ENCODE results near the gene PLS1. TPM values are rescaled to one million over a fixed set of nuclear protein-coding genes. Genes with fewer than 3 reads are reported as not detected.

The PLS1 gene
- total and polyA plus RNA-seq, 2 of the 8 experiments (the other 6 are each of a cell fraction or from before 2014, with no cell fraction given): 18.7 to 44.7 TPM

DNA sequence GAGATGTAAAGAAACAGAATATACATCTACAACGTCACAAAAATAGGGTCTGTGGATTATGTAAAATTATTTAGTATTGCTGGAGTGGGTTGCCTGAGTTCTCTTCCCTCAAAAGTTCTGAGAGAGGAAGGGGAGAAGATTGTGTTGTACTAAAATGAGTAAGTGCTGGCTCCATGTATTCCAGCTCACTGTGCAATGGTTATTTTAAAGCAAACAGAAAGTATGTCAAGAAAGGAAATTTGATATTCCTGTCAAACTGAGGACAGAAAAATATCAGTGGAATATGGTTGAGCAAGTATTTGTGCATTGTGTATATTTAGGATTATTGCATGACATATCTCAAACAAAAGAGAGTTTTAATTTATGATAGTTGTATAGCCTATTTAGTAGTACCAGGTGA is 129.8 kb downstream of the PLS1 start:
- Histone ChIP-seq H4K20me1 (replicated peaks in 1 of 2; ENCODE audit: control insufficient read depth in 1 of 2, insufficient read depth in 2 of 2, low read length in 2 of 2) (peaks cover 0 to 1% of the 10 kb centered on the region in 2 experiments), H3K18ac (ENCODE audit: extremely low read depth, low read length) (no peak overlapping the region), H3K56ac (replicated peaks; ENCODE audit: insufficient read length, low read depth, low read length) (no peak overlapping the region), H2AFZ (ENCODE audit: low read length) (no peak overlapping the region), H3K4me1 (replicated peaks in 1 of 4; ENCODE audit: control insufficient read depth in 3 of 4, insufficient read depth in 4 of 4, low read length in 3 of 4) (0 out of 7 replicates have a peak, but pooled peaks cover 0 to 2% (median 0%) of the 10 kb centered on the region in 4 experiments), H3K9me3 (ENCODE audit: insufficient read depth in 2 of 2, low read depth in 1 of 2, low read length in 1 of 2) (no peaks in the 10 kb centered on the region), H4K91ac (replicated peaks; ENCODE audit: insufficient read length, low read length) (no peak overlapping the region), H3K79me1 (ENCODE audit: low read depth, low read length) (no peaks in the 10 kb centered on the region), H3K79me2 (ENCODE audit: control insufficient read depth in 1 of 2, insufficient read depth in 2 of 2, low read length in 2 of 2) (peaks cover 0 to 31% of the 10 kb centered on the region in 2 experiments; a peak in 2 of 4 replicates), H2BK120ac (replicated peaks; ENCODE audit: low read depth, low read length) (no peak overlapping the region), H3K14ac (ENCODE audit: insufficient read length) (no peak overlapping the region), H3K23ac (ENCODE audit: insufficient read length) (no peak overlapping the region), H3K4ac (replicated peaks; ENCODE audit: insufficient read length, low read depth, low read length) (no peak overlapping the region), H2AK5ac (ENCODE audit: low read depth, low read length) (no peak overlapping the region), H2BK15ac (ENCODE audit: low read length) (no peak overlapping the region), H3K36me3 (ENCODE audit: control insufficient read depth in 2 of 4, insufficient read depth in 4 of 4, low read length in 3 of 4) (peaks cover 0 to 3% (median 0%) of the 10 kb centered on the region in 4 experiments; a peak in 1 of 8 replicates), H4K8ac (ENCODE audit: extremely low read depth, insufficient read depth, low read length) (no peak overlapping the region), H3K4me3 (ENCODE audit: extremely low read depth in 1 of 4, insufficient read depth in 2 of 4, low read depth in 3 of 4, low read length in 4 of 4) (peak overlapping the region in 1 of 4 experiments; percentile 93; a peak in 1 of 8 replicates), H3K27me3 (replicated peaks in 1 of 4; ENCODE audit: control insufficient read depth in 3 of 4, extremely low read depth in 1 of 4, insufficient read depth in 3 of 4, low read length in 3 of 4) (no peaks in the 10 kb centered on the region; a peak in 1 of 7 replicates), H3K9ac (replicated peaks in 1 of 4; ENCODE audit: extremely low read depth in 1 of 4, low read depth in 3 of 4, low read length in 3 of 4) (no peak overlapping the region), H2BK12ac (ENCODE audit: low read depth, low read length) (no peak overlapping the region), H2BK5ac (ENCODE audit: low read depth, low read length) (no peak overlapping the region), H4K5ac (ENCODE audit: insufficient read length, low read depth, low read length) (no peak overlapping the region), H3K23me2 (ENCODE audit: low read depth, low read length) (peaks cover 2% of the 10 kb centered on the region; the same call in 1 of the 2 replicates), H3K27ac (ENCODE audit: low read depth, low read length) (no peak overlapping the region), H2BK20ac (ENCODE audit: low read length) (no peak overlapping the region), H3K4me2 (ENCODE audit: insufficient read depth in 1 of 2, low read depth in 2 of 2, low read length in 2 of 2) (peak overlapping the region; percentile 68 to 81; a peak in 2 of 4 replicates)
- 58% methylated on average over 1 of the region's 1 CpG; no CpG with 5 or more reads in 1 of the 2 experiments for WGBS, 2 experiments (ENCODE audit: extremely low coverage in 1 of 2, insufficient coverage in 1 of 2, insufficient read length in 1 of 2, insufficient replicate concordance in 2 of 2, low coverage in 1 of 2, low lambda C conversion rate in 2 of 2, missing lambda C conversion rate in 1 of 2)
- POLR2A ChIA-PET (ENCODE audit: partially characterized antibody): interaction anchor here (1.2 kb wide), 1 partner anchor 22 kb away, joined by 4 read pairs; no protein-coding TSS in a partner anchor
- FAIRE-seq (no peak), DNase-seq (ENCODE audit: low read depth in 1 of 2, low spot score in 2 of 2) (no peak)
- CTCF ChIA-PET (ENCODE audit: partially characterized antibody): interaction anchor here (1.0 kb wide), 1 partner anchor 32 kb away, joined by 3 read pairs; no protein-coding TSS in a partner anchor
- TF ChIP-seq CEBPB (IDR thresholded peaks at IDR 0.05; ENCODE audit: low read depth, low read length) (no peak), JUND (IDR thresholded peaks at IDR 0.05; ENCODE audit: low read length) (no peak), RFX5 (IDR thresholded peaks at IDR 0.05; ENCODE audit: borderline replicate concordance, low read depth, low read length) (no peak), SAP30 (IDR thresholded peaks at IDR 0.05; ENCODE audit: insufficient read depth, insufficient replicate concordance, low read length) (no peak), MAFK (IDR thresholded peaks at IDR 0.05; ENCODE audit: low read depth, low read length) (no peak), KDM5A (IDR thresholded peaks at IDR 0.05; ENCODE audit: low read length) (no peak), CBX5 (IDR thresholded peaks at IDR 0.05; ENCODE audit: low read depth, low read length) (no peak), TEAD4 (IDR thresholded peaks at IDR 0.05; ENCODE audit: low read depth, low read length) (no peak), KDM4A (IDR thresholded peaks at IDR 0.05; ENCODE audit: low read depth, low read length, severe bottlenecking) (no peak), POLR2AphosphoS5 (IDR thresholded peaks at IDR 0.05; ENCODE audit: low read depth, low read length) (no peak), RNF2 (IDR thresholded peaks at IDR 0.05; ENCODE audit: borderline replicate concordance, low read depth, low read length, missing control alignments, poor library complexity, severe bottlenecking) (no peak)
